Measurements from ENCODE around the gene TEAD4.

Gene TEAD4

DNA sequence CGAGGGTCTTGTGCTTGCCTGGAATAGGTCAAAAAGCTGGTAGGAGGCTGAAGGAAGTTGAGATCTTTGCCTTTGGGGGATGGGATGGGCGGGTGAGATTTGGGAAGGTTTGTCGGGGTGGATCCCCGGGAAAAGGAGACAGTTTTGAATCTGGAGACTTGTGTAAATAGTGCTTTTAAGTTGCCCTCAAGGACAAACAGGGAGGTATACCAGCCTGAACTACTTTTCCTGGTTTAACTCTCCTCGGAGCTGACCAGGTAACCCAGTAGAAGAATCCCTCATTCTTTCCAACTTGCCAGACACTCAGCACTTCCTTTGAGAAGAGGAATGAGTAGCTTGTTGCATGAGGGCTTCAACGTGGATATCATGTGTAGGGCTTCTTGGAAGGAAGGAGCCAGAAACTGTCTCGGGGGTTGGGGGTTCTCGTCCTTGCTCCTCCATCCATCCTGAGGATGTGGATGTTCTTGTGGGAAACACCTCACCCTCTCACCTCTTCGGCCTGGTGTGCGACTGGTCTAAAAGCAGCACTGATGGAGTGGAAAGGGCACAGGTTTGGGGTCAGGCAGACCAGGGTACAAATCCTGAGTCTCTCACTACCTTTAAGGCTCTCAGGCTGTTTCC lies 1.9 kb downstream of the TEAD4 start:
- DNase-seq: no peak

DNA sequence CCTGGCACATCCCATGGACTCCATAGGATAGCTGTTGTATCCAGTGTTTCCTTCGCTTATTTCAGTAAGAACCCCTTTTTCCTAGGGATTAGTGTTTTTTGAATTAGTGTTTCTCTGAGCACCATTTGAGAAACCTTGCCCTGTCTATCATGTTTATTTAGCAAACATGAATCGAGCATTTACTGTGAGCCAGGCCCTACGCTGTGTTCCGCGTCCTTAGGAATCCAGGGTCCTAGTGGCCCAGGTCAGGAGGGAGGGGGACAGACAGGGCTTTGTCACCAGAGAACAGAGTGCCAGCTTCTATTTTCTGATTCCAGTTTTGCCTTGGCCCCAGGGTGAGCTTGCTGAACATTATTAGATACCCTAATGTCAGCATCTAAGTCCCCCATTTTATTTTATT lies 2.5 kb downstream of the TEAD4 start:
- DNase-seq: no peak

DNA sequence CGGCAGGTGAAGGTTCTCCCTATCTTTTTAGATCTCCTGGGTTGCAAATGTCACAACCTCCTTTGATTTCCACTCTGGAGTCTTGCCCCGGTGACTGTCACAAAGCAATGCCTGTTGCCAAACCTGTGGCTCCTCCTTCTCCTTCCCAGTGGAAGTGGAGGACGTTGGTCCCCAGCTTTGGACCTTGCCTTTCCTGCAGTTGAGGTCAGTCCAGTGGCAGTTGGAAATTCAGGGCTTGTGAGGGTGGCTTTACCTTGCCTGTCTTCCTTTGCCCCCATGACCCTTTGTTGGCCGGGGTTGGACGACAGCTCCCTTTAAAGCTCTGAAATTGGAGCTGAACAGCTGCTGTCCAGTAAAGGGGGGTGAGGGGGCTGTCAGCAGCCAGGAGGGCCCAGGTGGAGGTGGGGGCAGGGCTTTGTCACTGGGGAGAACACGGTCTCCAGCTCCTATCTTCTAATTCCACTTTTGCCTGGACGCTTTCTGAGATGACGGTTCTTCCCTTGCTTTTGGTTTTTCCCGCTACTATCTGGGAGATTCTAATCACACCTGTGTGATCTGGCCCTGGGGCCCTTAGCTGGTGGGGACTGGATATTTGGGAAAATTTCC lies 4.1 kb downstream of the TEAD4 start:
- no peak for DNase-seq

GRCh38 chr12:2963760-2964292 lies 4.6 kb downstream of the TEAD4 start:
- no peak for DNase-seq

GRCh38 chr12:2967651-2968050 lies 8.5 kb downstream of the TEAD4 start:
- no peak for DNase-seq

DNA sequence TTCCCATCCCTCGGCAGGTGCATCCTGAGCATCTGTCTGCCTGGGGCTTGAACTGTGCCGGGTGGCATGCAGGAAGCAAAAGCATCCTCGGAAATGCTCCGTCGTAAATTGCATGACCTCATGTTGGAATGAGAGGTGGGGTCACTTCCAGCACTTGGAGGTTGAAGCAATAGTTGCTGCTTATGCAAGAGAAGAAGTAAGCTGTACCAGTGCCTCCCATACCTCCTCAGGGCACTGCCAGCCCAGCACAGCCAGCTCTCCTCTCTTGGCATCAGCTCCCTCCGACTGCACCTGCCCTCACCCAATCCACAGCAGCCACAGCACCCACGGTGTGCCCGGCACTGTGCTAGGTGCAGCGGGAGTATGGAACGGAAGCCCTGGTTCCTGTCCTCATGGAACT lies 11.5 kb downstream of the TEAD4 start:
- no peak for DNase-seq

DNA sequence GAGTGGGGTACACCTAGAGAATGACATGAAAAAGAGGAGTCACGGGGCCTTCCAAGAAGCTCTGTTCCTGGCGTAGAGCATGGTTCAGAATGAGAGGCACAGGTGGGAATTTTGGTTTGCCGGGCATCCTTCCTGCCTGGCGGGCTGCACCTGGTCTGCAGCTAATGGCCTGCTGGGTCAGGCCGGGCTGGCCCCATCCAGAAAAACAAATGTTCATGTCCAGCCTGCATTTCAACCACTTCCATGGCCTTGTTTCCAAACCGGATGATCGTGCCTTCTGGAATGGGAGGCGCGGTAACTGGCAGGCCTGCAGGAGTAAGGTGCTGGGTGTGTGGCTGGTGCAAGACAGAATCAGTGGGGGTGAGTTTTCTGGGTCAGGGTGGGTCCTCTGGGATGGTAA lies 14.4 kb downstream of the TEAD4 start:
- no peak for DNase-seq

- DNase-seq: no peak
Observed at GRCh38 chr12:2974560-2974971, 15.4 kb downstream of the TEAD4 start.

DNA sequence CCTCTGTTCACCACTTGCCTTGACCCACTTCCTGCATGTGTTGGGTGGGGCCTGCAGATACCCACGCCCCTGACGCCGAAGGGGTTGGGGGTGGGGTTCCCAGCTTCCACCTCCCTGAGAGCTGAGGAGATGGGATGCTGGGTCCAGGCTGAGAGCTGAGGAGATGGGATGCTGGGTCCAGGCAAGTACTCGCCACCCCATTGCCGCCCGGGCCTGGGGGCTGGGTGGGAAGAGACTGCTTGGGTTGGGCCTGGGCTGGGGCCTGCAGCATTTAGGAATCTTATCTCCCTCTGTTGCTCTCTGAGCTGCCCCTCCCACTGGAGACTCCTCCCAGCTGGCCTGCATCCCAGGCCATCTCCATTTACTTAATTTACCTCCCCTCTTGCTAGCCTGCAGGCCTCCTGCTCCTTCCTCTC lies 17.4 kb downstream of the TEAD4 start:
- no peak for DNase-seq

DNA sequence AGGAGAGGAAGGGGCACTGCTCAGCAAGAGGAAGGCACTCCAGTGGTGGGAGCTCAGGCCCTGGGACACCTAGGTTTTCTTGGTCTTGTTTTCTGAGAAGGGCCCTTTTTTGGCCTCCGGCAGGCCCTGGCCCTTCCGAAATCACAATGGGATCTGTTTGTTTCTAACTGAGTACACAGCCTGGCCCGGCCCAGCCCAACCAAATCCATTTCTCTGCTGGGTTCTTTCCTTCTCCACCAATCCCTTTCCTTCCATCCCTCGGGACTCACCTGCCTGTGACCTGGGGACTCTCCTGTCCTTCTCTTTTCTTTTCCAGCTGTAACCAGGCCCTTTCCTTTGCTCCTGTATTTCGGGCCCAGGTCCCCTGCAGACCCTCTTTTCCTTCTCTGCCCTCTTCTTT lies 18.6 kb downstream of the TEAD4 start:
- DNase-seq: no peak

DNA sequence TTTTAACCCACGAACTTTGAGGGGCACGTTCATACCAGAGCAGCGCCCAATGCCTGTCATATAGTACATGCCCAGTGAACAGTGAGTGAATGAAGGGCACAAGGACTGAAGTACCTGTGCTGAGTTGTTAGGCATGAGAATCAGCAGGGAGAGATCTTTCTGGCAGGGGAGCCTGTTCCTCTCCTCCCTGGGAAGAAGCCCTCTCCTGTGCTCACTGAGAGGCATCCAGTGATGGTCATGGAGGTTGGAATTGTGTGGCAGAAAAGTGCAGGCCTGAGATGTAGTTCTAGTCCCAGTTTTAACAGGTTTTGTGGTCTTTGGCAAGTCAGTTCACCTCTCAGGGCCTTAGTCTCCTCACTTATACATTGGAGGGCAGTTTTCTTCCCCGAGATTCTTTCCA lies 20.6 kb downstream of the TEAD4 start:
- no peak for DNase-seq

DNA sequence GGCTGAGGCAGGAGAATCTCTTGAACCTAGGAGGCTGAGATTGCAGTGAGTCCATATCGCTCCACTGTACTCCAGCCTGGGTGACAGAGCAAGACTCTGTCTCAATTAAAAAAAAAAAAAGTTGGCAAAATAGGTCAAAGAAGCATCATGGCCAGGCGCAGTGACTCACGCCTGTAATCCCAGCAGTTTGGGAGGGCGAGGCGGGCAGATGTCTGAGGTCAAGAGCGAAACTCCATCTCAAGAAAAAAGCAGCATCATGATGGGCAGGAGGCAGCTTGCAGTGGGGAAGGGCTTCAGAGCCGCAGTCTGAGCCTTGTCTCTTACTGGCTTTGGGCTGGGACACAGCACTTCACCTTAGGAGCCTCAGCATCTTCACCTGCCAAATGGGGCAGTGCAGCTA lies 21.4 kb downstream of the TEAD4 start:
- no peak for DNase-seq

DNA sequence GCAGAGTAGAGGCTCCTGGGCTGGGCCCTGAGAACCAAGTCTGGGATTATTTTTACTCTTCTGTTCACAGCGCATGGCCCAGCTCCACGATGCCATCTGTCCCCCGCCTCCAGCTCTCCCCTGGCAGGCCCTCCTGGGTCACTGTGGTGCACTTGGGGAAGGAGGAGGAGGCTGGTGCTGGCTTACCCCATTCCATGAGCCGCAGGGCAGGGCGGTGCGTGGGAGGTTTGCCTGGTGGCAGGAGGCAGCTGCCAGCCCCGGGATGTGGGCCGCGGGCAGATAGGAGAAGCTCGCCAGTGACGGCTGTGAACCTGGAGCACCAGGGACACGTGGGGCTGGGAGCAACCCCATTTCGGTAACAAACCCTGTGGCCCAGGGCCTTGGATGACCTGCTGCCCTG lies 23.2 kb downstream of the TEAD4 start:
- DNase-seq: no peak

DNA sequence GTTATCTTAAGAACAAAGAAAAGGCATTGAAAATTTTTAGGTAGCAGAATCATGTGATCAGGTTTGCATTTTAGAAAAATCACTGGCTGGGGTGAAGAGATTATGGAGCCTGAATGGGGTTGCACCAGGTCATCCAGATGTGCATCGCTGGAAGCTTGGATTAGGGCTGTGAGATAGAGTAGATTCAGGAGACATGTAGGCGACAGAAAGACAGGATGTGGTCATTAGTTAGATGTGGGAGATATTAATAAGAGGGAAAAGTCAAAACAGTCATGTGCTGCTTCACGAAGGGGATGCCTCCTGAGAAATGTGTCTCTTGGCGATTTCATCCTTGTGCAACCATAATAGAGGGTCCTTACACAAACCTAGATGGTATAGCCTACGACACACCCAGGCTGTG lies 25.1 kb downstream of the TEAD4 start:
- DNase-seq: no peak

DNA sequence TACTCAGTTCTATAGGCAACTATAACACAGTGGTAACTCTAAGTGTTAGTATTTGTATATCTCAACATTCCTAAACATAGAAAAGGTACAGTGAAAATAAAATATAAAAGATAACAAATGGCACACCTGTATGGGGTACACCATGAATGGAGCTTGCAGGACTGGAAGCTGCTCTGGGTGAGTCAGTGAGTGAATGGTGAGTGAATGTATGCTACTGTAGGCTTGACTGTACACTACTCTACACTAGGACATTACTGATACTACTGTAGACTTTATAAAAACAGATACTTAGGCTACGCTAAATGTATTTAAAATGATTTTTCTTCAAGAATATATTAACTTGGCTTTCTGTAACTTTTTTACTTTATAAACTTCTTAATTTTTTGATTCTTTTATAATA lies 25.5 kb downstream of the TEAD4 start:
- no peak for DNase-seq

DNA sequence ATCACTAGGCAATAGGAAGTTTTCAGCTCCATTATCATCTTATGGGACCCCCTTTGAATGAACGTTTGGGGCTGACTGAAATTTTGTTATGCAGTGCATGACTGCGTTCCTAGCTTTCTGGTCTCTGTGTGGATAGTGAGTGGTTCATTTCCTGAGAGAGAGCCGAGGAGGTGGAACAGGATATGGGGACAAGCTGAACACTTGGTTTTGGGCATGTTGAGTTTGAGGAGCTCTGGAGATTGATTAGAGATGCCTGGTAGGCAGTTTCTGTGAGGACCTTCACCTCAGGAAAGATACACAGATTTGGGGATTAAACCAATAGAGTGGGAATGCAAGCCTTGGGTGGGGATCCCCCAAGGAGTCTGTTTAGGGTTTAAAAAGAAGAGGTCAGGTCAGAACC lies 27.7 kb downstream of the TEAD4 start:
- no peak for DNase-seq

- DNase-seq: no peak
Observed at GRCh38 chr12:2988494-2988893, 29.3 kb downstream of the TEAD4 start.

DNA sequence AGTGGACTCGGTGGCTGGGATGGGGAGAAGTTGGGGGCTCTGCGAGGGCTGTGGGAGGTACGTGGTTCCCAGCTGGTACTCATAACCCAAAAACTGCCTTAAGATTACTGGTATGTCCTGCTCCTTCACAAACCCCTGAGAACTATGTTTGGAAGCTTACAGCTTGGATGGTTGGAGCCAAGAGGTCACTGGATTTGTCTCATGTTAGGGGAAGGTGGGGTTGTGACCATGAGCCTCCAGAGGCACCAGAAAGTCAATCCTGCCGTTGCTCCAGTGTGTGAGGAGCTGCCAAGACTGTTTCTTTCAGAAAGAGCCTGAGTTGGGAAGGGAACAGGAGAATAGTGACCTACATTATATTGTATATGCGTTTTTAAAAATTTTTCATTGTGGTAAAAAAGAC lies 33.5 kb downstream of the TEAD4 start:
- no peak for DNase-seq

- DNase-seq: no peak
Observed at GRCh38 chr12:2997989-2998670, 38.9 kb downstream of the TEAD4 start.

- DNase-seq: peak; percentile 27
Observed at GRCh38 chr12:2998789-2999264, 39.6 kb downstream of the TEAD4 start.

GRCh38 chr12:2999265-2999841 lies 40.2 kb downstream of the TEAD4 start:
- DNase-seq: no peak

GRCh38 chr12:3000548-3001275 lies 41.5 kb downstream of the TEAD4 start:
- DNase-seq: no peak

- no peak for DNase-seq
Observed at GRCh38 chr12:3002646-3003045, 43.4 kb downstream of the TEAD4 start.
